ENCODE results near the gene COLEC12.

Gene COLEC12

GRCh38 chr18:506801-507200 lies 6.3 kb upstream of the COLEC12 start:
- TF ChIP-seq NFIC (IDR thresholded peaks at IDR 0.05) (no peak), MAX (IDR thresholded peaks at IDR 0.05) (no peak), TAF1 (IDR thresholded peaks at IDR 0.05; ENCODE audit: low read depth) (no peak), TCF12 (IDR thresholded peaks at IDR 0.05; ENCODE audit: low read depth) (no peak), YY1 (IDR thresholded peaks at IDR 0.05; ENCODE audit: low read depth) (no peak), CREB1 (IDR thresholded peaks at IDR 0.05; ENCODE audit: low read depth) (no peak), TEAD4 (IDR thresholded peaks at IDR 0.05) (no peak), EP300 (IDR thresholded peaks at IDR 0.05; ENCODE audit: borderline replicate concordance) (no peak), FOXM1 (IDR thresholded peaks at IDR 0.05; ENCODE audit: borderline replicate concordance, low read depth) (no peak), REST (IDR thresholded peaks at IDR 0.05; ENCODE audit: low read depth) (no peak), ZBTB7A (IDR thresholded peaks at IDR 0.05; ENCODE audit: low read depth) (no peak), RAD21 (IDR thresholded peaks at IDR 0.05; ENCODE audit: low read depth) (no peak), EGR1 (IDR thresholded peaks at IDR 0.05) (no peak), USF1 (IDR thresholded peaks at IDR 0.05) (no peak), CEBPB (IDR thresholded peaks at IDR 0.05) (no peak)

- TF ChIP-seq CREB1 (IDR thresholded peaks at IDR 0.05; ENCODE audit: low read depth) (no peak), ZBTB7A (IDR thresholded peaks at IDR 0.05; ENCODE audit: low read depth) (no peak), EGR1 (IDR thresholded peaks at IDR 0.05) (no peak), MAX (IDR thresholded peaks at IDR 0.05) (no peak), NFIC (IDR thresholded peaks at IDR 0.05) (no peak), TAF1 (IDR thresholded peaks at IDR 0.05; ENCODE audit: low read depth) (no peak), YY1 (IDR thresholded peaks at IDR 0.05; ENCODE audit: low read depth) (no peak)
These were observed 5.8 kb upstream of the COLEC12 start for GRCh38 chr18:506264-506663.

- TF ChIP-seq CREB1 (IDR thresholded peaks at IDR 0.05; ENCODE audit: low read depth) (no peak), ZBTB7A (IDR thresholded peaks at IDR 0.05; ENCODE audit: low read depth) (no peak), REST (IDR thresholded peaks at IDR 0.05; ENCODE audit: low read depth) (no peak), YY1 (IDR thresholded peaks at IDR 0.05; ENCODE audit: low read depth) (no peak)
These were observed 5.1 kb upstream of the COLEC12 start for GRCh38 chr18:505483-506122.

GRCh38 chr18:501406-501714 lies 859 bp upstream of the COLEC12 start:
- TF ChIP-seq YY1 (IDR thresholded peaks at IDR 0.05; ENCODE audit: low read depth) (no peak), REST (IDR thresholded peaks at IDR 0.05; ENCODE audit: low read depth) (no peak), FOXM1 (IDR thresholded peaks at IDR 0.05; ENCODE audit: borderline replicate concordance, low read depth) (no peak), RAD21 (IDR thresholded peaks at IDR 0.05; ENCODE audit: low read depth) (no peak), EGR1 (IDR thresholded peaks at IDR 0.05) (no peak), TCF12 (IDR thresholded peaks at IDR 0.05; ENCODE audit: low read depth) (no peak), NFIC (IDR thresholded peaks at IDR 0.05) (no peak), USF1 (IDR thresholded peaks at IDR 0.05) (no peak)
